ENCODE data around the gene C16orf46.

The C16orf46 gene

DNA sequence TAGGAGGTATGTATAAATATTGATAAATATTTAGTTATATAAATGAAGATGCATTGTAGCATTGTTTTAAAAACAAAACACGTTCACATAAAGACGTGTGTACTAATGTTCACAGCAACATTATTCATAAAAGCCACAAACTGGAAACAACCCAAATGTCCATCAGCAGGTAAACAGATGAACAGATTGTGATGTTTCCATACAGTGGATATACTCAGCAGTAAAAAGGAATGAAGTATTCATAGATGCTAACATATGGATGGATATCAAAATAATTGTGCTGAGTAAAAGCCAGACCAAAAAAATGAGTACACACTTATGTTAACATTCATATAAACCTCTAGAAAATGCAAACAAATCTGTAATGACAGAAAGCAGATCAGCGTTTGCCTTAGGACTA is 64.1 kb downstream of the C16orf46 start:
- DNase-seq (ENCODE audit: low read depth) = no peak
